ENCODE measurements around the gene PACSIN2. TPM values are rescaled to one million over a fixed set of nuclear protein-coding genes. Genes with fewer than 3 reads are reported as not detected.
"Not testable (repeated sequence)": the region's sequence is repeated elsewhere in the genome, so short reads cannot be mapped to it uniquely, and the experiment has no call there.

The PACSIN2 gene
- total and polyA plus RNA-seq, 2 experiments from 2014 or later: 36.0 to 43.7 TPM

GRCh38 chr22:43031617-43032016, 16.7 kb upstream of the PACSIN2 start:
- Histone ChIP-seq H3K9me3 (ENCODE audit: low read depth) (no peaks in the 10 kb centered on the region), H3K4me2 (ENCODE audit: unreplicated experiment) (no peak overlapping the region), H3K9ac (no peak overlapping the region), H3K79me2 (ENCODE audit: insufficient read depth) (no peaks in the 10 kb centered on the region), H3K9me2 (ENCODE audit: insufficient read depth) (no peaks in the 10 kb centered on the region), H3K4me1 (ENCODE audit: insufficient read depth) (peaks cover 6% of the 10 kb centered on the region), H3K27me3 (replicated peaks; ENCODE audit: insufficient read depth) (no peaks in the 10 kb centered on the region), H3K36me3 (ENCODE audit: low read depth) (no peaks in the 10 kb centered on the region), H3K27ac (no peak overlapping the region), H3F3A (ENCODE audit: insufficient read depth) (peaks cover 10% of the 10 kb centered on the region; the same call in 1 of the 2 replicates), H4K20me1 (ENCODE audit: insufficient read depth) (no peaks in the 10 kb centered on the region), H2AFZ (no peak overlapping the region), H3K4me3 (no peak overlapping the region)
- in situ Hi-C loops (cut with MboI): no loop called here
- TF ChIP-seq EZH2 (IDR thresholded peaks at IDR 0.05; ENCODE audit: insufficient read depth, poor library complexity, severe bottlenecking): no peak
- TF ChIP-seq EZH2phosphoT487 (IDR thresholded peaks at IDR 0.05; ENCODE audit: insufficient read depth, low read depth): no peak
- DNase-seq: peak; percentile 24
- 69 to 72% methylated on average over 3 of the region's 3 CpGs for WGBS, 2 experiments (ENCODE audit: low coverage in 1 of 2, low lambda C conversion rate in 2 of 2, missing lambda C conversion rate in 2 of 2)

GRCh38 chr22:43018615-43019014, 3.7 kb upstream of the PACSIN2 start:
- in situ Hi-C loops (cut with MboI): no loop called here
- Histone ChIP-seq H3K4me3 (no peak overlapping the region), H3K27me3 (replicated peaks; ENCODE audit: insufficient read depth) (no peaks in the 10 kb centered on the region), H3F3A (ENCODE audit: insufficient read depth) (peaks cover 3% of the 10 kb centered on the region), H3K4me2 (ENCODE audit: unreplicated experiment) (no peak overlapping the region), H3K9ac (no peak overlapping the region), H3K9me2 (ENCODE audit: insufficient read depth) (no peaks in the 10 kb centered on the region), H3K4me1 (ENCODE audit: insufficient read depth) (peaks cover 8% of the 10 kb centered on the region), H4K20me1 (ENCODE audit: insufficient read depth) (no peaks in the 10 kb centered on the region), H3K9me3 (ENCODE audit: low read depth) (no peaks in the 10 kb centered on the region), H3K79me2 (ENCODE audit: insufficient read depth) (peaks cover 10% of the 10 kb centered on the region), H3K27ac (no peak overlapping the region), H3K36me3 (ENCODE audit: low read depth) (no peaks in the 10 kb centered on the region), H2AFZ (no peak overlapping the region)
- TF ChIP-seq EZH2phosphoT487 (IDR thresholded peaks at IDR 0.05; ENCODE audit: insufficient read depth, low read depth) (no peak), EZH2 (IDR thresholded peaks at IDR 0.05; ENCODE audit: insufficient read depth, poor library complexity, severe bottlenecking) (no peak)
- WGBS, 2 experiments (ENCODE audit: low coverage in 1 of 2, low lambda C conversion rate in 2 of 2, missing lambda C conversion rate in 2 of 2): 95 to 98% methylated on average over 6 of the region's 6 CpGs
- no peak for DNase-seq

- Histone ChIP-seq H3K79me2 (ENCODE audit: insufficient read depth) (peaks cover 19% of the 10 kb centered on the region), H3K9me3 (ENCODE audit: low read depth) (no peaks in the 10 kb centered on the region), H4K20me1 (ENCODE audit: insufficient read depth) (no peaks in the 10 kb centered on the region), H3K4me1 (ENCODE audit: insufficient read depth) (peaks cover 14% of the 10 kb centered on the region), H2AFZ (no peak overlapping the region), H3K27ac (no peak overlapping the region), H3F3A (ENCODE audit: insufficient read depth) (peaks cover 12% of the 10 kb centered on the region), H3K36me3 (ENCODE audit: low read depth) (no peaks in the 10 kb centered on the region), H3K27me3 (replicated peaks; ENCODE audit: insufficient read depth) (no peaks in the 10 kb centered on the region), H3K4me2 (ENCODE audit: unreplicated experiment) (no peak overlapping the region), H3K4me3 (no peak overlapping the region), H3K9ac (no peak overlapping the region), H3K9me2 (ENCODE audit: insufficient read depth) (no peaks in the 10 kb centered on the region)
- no peak for DNase-seq
- 86 to 88% methylated on average over 10 of the region's 10 CpGs for WGBS, 2 experiments (ENCODE audit: low coverage in 1 of 2, low lambda C conversion rate in 2 of 2, missing lambda C conversion rate in 2 of 2)
- TF ChIP-seq EZH2phosphoT487 (IDR thresholded peaks at IDR 0.05; ENCODE audit: insufficient read depth, low read depth) (no peak), EZH2 (IDR thresholded peaks at IDR 0.05; ENCODE audit: insufficient read depth, poor library complexity, severe bottlenecking) (no peak)
- in situ Hi-C loops (cut with MboI): no loop called here
Observed at GRCh38 chr22:43017525-43018460, 2.8 kb upstream of the PACSIN2 start.

- H2AFZ ChIP-seq; H3K9me3 ChIP-seq (ENCODE audit: low read depth); H3K9ac ChIP-seq; H3K36me3 ChIP-seq (ENCODE audit: low read depth); H3K9me2 ChIP-seq (ENCODE audit: insufficient read depth); DNase-seq; H4K20me1 ChIP-seq (ENCODE audit: insufficient read depth); H3K27me3 ChIP-seq (replicated peaks; ENCODE audit: insufficient read depth); H3K27ac ChIP-seq; in situ Hi-C loops (cut with MboI); H3K4me2 ChIP-seq (ENCODE audit: unreplicated experiment); H3K4me3 ChIP-seq: not testable (repeated sequence)
- WGBS, 2 experiments (ENCODE audit: low coverage in 1 of 2, low lambda C conversion rate in 2 of 2, missing lambda C conversion rate in 2 of 2): 93 to 94% methylated on average over 5 of the region's 5 CpGs
- peaks cover 18% of the 10 kb centered on the region for H3K4me1 ChIP-seq (ENCODE audit: insufficient read depth)
- H3F3A ChIP-seq (ENCODE audit: insufficient read depth): peaks cover 12% of the 10 kb centered on the region
- peaks cover 35% of the 10 kb centered on the region for H3K79me2 ChIP-seq (ENCODE audit: insufficient read depth)
Observed at GRCh38 chr22:43016150-43016549, 1.2 kb upstream of the PACSIN2 start.

Measured in GM23248 (cell line).